IPS-18a (cell line): ENCODE measurements around the gene RASGRF2.
"Not testable (repeated sequence)": the region's sequence is repeated elsewhere in the genome, so short reads cannot be mapped to it uniquely, and the experiment has no call there.

Experiments
- H3K27ac ChIP-seq: one replicate; pipeline ENCODE4 v1.5.1; 2013; ENCODE audit warnings: low read length
- H3K27me3 ChIP-seq: one replicate; pipeline ENCODE4 v1.6.1; 2013; ENCODE audit warnings: mild to moderate bottlenecking, low read length; ENCODE audit not compliant: control insufficient read depth, insufficient read depth
- H3K36me3 ChIP-seq: one replicate; pipeline ENCODE4 v1.6.1; 2013; ENCODE audit warnings: low read depth, low read length; ENCODE audit not compliant: control insufficient read depth
- H3K4me1 ChIP-seq: one replicate; pipeline ENCODE4 v1.6.1; 2013; ENCODE audit warnings: low read depth, low read length; ENCODE audit not compliant: control insufficient read depth
- H3K4me3 ChIP-seq: one replicate; pipeline ENCODE4 v1.5.1; 2013; ENCODE audit warnings: low read length
- H3K9ac ChIP-seq: one replicate; pipeline ENCODE4 v1.6.1; 2013; ENCODE audit warnings: mild to moderate bottlenecking, low read length, moderate library complexity
- H3K9me3 ChIP-seq: one replicate; pipeline ENCODE4 v1.6.1; 2013; ENCODE audit warnings: low read depth, low read length; ENCODE audit not compliant: control insufficient read depth

RASGRF2 gene

GRCh38 chr5:81028888-81029287 lies 68.7 kb downstream of the RASGRF2 start:
- H3K36me3 ChIP-seq, H3K9ac ChIP-seq, H3K4me1 ChIP-seq, H3K4me3 ChIP-seq, H3K27ac ChIP-seq, H3K27me3 ChIP-seq, H3K9me3 ChIP-seq: not testable (repeated sequence)

GRCh38 chr5:81029736-81030135 lies 69.6 kb downstream of the RASGRF2 start:
- H3K27ac ChIP-seq, H3K9ac ChIP-seq, H3K4me1 ChIP-seq, H3K27me3 ChIP-seq, H3K36me3 ChIP-seq, H3K4me3 ChIP-seq, H3K9me3 ChIP-seq: not testable (repeated sequence)

GRCh38 chr5:81030236-81031034 lies 70.3 kb downstream of the RASGRF2 start:
- H3K4me1 ChIP-seq, H3K27ac ChIP-seq, H3K9me3 ChIP-seq, H3K9ac ChIP-seq, H3K36me3 ChIP-seq, H3K27me3 ChIP-seq, H3K4me3 ChIP-seq: not testable (repeated sequence)

GRCh38 chr5:81035522-81035921 lies 75.4 kb downstream of the RASGRF2 start:
- no peaks in the 10 kb centered on the region for H3K36me3 ChIP-seq
- H3K9ac ChIP-seq = no peak overlapping the region
- no peaks in the 10 kb centered on the region for H3K9me3 ChIP-seq
- H3K4me1 ChIP-seq = no peaks in the 10 kb centered on the region
- H3K4me3 ChIP-seq = no peak overlapping the region
- H3K27me3 ChIP-seq = no peaks in the 10 kb centered on the region
- no peak overlapping the region for H3K27ac ChIP-seq

GRCh38 chr5:81038495-81038894 lies 78.3 kb downstream of the RASGRF2 start:
- Histone ChIP-seq H3K9ac (no peak overlapping the region), H3K36me3 (no peaks in the 10 kb centered on the region), H3K9me3 (no peaks in the 10 kb centered on the region), H3K27ac (no peak overlapping the region), H3K4me1 (no peaks in the 10 kb centered on the region), H3K4me3 (no peak overlapping the region), H3K27me3 (no peaks in the 10 kb centered on the region)

- H3K27ac ChIP-seq = no peak overlapping the region
- no peaks in the 10 kb centered on the region for H3K9me3 ChIP-seq
- H3K36me3 ChIP-seq = no peaks in the 10 kb centered on the region
- H3K27me3 ChIP-seq = no peaks in the 10 kb centered on the region
- H3K4me3 ChIP-seq = no peak overlapping the region
- no peak overlapping the region for H3K9ac ChIP-seq
- no peaks in the 10 kb centered on the region for H3K4me1 ChIP-seq
Measured at GRCh38 chr5:81044868-81045267, 84.7 kb downstream of the RASGRF2 start.

- Histone ChIP-seq H3K27ac (no peak overlapping the region), H3K9me3 (no peaks in the 10 kb centered on the region), H3K9ac (no peak overlapping the region), H3K36me3 (no peaks in the 10 kb centered on the region), H3K4me3 (no peak overlapping the region), H3K27me3 (no peaks in the 10 kb centered on the region), H3K4me1 (no peaks in the 10 kb centered on the region)
Measured at GRCh38 chr5:81045389-81045807, 85.2 kb downstream of the RASGRF2 start.

GRCh38 chr5:81046041-81046440 lies 85.9 kb downstream of the RASGRF2 start:
- H3K27me3 ChIP-seq = no peaks in the 10 kb centered on the region
- H3K36me3 ChIP-seq = no peaks in the 10 kb centered on the region

GRCh38 chr5:81052325-81052724 lies 92.2 kb downstream of the RASGRF2 start:
- Histone ChIP-seq H3K4me3 (no peak overlapping the region), H3K27me3 (no peaks in the 10 kb centered on the region), H3K4me1 (no peaks in the 10 kb centered on the region), H3K9ac (no peak overlapping the region), H3K36me3 (no peaks in the 10 kb centered on the region), H3K9me3 (no peaks in the 10 kb centered on the region), H3K27ac (no peak overlapping the region)

More at GRCh38 chr5:81046041-81046440, 85.9 kb downstream of the RASGRF2 start:
- Histone ChIP-seq H3K4me3 (no peak overlapping the region), H3K27ac (no peak overlapping the region), H3K9ac (no peak overlapping the region), H3K4me1 (no peaks in the 10 kb centered on the region), H3K9me3 (no peaks in the 10 kb centered on the region)

GRCh38 chr5:81053282-81053681 lies 93.1 kb downstream of the RASGRF2 start:
- not testable (repeated sequence) for H3K9me3 ChIP-seq, H3K9ac ChIP-seq, H3K27ac ChIP-seq, H3K36me3 ChIP-seq, H3K27me3 ChIP-seq, H3K4me3 ChIP-seq, H3K4me1 ChIP-seq

GRCh38 chr5:81058121-81058520 lies 98.0 kb downstream of the RASGRF2 start:
- H3K9ac ChIP-seq = no peak overlapping the region
- H3K27me3 ChIP-seq = no peaks in the 10 kb centered on the region
- H3K36me3 ChIP-seq = no peaks in the 10 kb centered on the region
- no peaks in the 10 kb centered on the region for H3K9me3 ChIP-seq
- no peak overlapping the region for H3K27ac ChIP-seq
- H3K4me3 ChIP-seq = no peak overlapping the region
- H3K4me1 ChIP-seq = no peaks in the 10 kb centered on the region

GRCh38 chr5:81065492-81065891 lies 105.3 kb downstream of the RASGRF2 start:
- no peak overlapping the region for H3K27ac ChIP-seq
- H3K9ac ChIP-seq = no peak overlapping the region

More at GRCh38 chr5:81065492-81065891, 105.3 kb downstream of the RASGRF2 start:
- H3K4me3 ChIP-seq = no peak overlapping the region
- H3K36me3 ChIP-seq = no peaks in the 10 kb centered on the region
- no peaks in the 10 kb centered on the region for H3K4me1 ChIP-seq
- H3K27me3 ChIP-seq = no peaks in the 10 kb centered on the region
- no peaks in the 10 kb centered on the region for H3K9me3 ChIP-seq
